ENCODE data around the gene GFAP. TPM values are rescaled to one million over a fixed set of nuclear protein-coding genes. Genes with fewer than 3 reads are reported as not detected.

The GFAP gene
- polyA plus RNA-seq, 1 donor from 2014 or later = 0.45 TPM

- no peak overlapping the region for H3K27ac Mint-ChIP-seq
These were observed 12.2 kb downstream of the GFAP start for GRCh38 chr17:44903012-44903685.

GRCh38 chr17:44902135-44902760, 13.1 kb downstream of the GFAP start:
- H3K27me3 Mint-ChIP-seq = peaks cover 10% of the 10 kb centered on the region
- peak overlapping the region in 2 of 4 donors; percentile 36 to 99 for H3K4me3 Mint-ChIP-seq
- H3K36me3 Mint-ChIP-seq = peaks cover 4% of the 10 kb centered on the region
- peaks cover 0 to 2% (median 0%) of the 10 kb centered on the region in 3 donors for H3K9me3 Mint-ChIP-seq
- H3K27ac Mint-ChIP-seq = peak overlapping the region in 1 of 3 donors; percentile 100
- peaks cover 12 to 18% (median 12%) of the 10 kb centered on the region in 3 donors for H3K4me1 Mint-ChIP-seq

More at GRCh38 chr17:44903012-44903685, 12.2 kb downstream of the GFAP start:
- peaks cover 12 to 17% (median 12%) of the 10 kb centered on the region in 3 donors for H3K4me1 Mint-ChIP-seq
- peaks cover 10% of the 10 kb centered on the region for H3K27me3 Mint-ChIP-seq
- peaks cover 4% of the 10 kb centered on the region for H3K36me3 Mint-ChIP-seq
- peak overlapping the region in 1 of 4 donors; percentile 6 for H3K4me3 Mint-ChIP-seq
- H3K9me3 Mint-ChIP-seq = peaks cover 0 to 2% (median 0%) of the 10 kb centered on the region in 3 donors

- H3K27me3 Mint-ChIP-seq = peaks cover 6% of the 10 kb centered on the region
- peaks cover 0 to 2% (median 0%) of the 10 kb centered on the region in 3 donors for H3K9me3 Mint-ChIP-seq
- H3K36me3 Mint-ChIP-seq = peaks cover 4% of the 10 kb centered on the region
- H3K27ac Mint-ChIP-seq = peak overlapping the region in 1 of 3 donors; percentile 100
- H3K4me3 Mint-ChIP-seq = peak overlapping the region in 2 of 4 donors; percentile 15 to 99
- H3K4me1 Mint-ChIP-seq = peaks cover 12 to 18% (median 12%) of the 10 kb centered on the region in 3 donors
These were observed 13.8 kb downstream of the GFAP start for GRCh38 chr17:44901411-44901921.

GRCh38 chr17:44900894-44901293, 14.4 kb downstream of the GFAP start:
- Mint-ChIP-seq H3K4me1 (peaks cover 12 to 19% (median 15%) of the 10 kb centered on the region in 3 donors), H3K4me3 (peak overlapping the region in 1 of 4 donors; percentile 99), H3K9me3 (peaks cover 0 to 2% (median 0%) of the 10 kb centered on the region in 3 donors), H3K36me3 (peaks cover 3% of the 10 kb centered on the region), H3K27ac (peak overlapping the region in 1 of 3 donors; percentile 100), H3K27me3 (peaks cover under 1% of the 10 kb centered on the region)

- H3K27ac Mint-ChIP-seq = peak within 1 kb of the TSS; percentile 100
- H3K4me3 Mint-ChIP-seq = peak within 1 kb of the TSS; percentile 94 to 99 (median 98)
- H3K4me1 Mint-ChIP-seq = peaks cover 12 to 23% (median 19%) of the 10 kb centered on the region in 3 donors
- peaks cover 3% of the 10 kb centered on the region for H3K36me3 Mint-ChIP-seq
- H3K27me3 Mint-ChIP-seq = no peaks in the 10 kb centered on the region
- peaks cover 0 to 2% (median 0%) of the 10 kb centered on the region in 3 donors for H3K9me3 Mint-ChIP-seq
These were observed 16.1 kb downstream of the GFAP start, which contains the start of gene EFTUD2 for GRCh38 chr17:44899074-44899782. Gene EFTUD2, minus strand, starts transcription at chr17:44899445. Its CDS starts 4,924 bp downstream, at chr17:44894521.

GRCh38 chr17:44898768-44899073, 16.6 kb downstream of the GFAP start:
- peaks cover 0 to 2% (median 0%) of the 10 kb centered on the region in 3 donors for H3K9me3 Mint-ChIP-seq
- peak overlapping the region; percentile 100 for H3K27ac Mint-ChIP-seq

GRCh38 chr17:44894642-44895041, 20.7 kb downstream of the GFAP start:
- no peaks in the 10 kb centered on the region for H3K27me3 Mint-ChIP-seq
- H3K4me1 Mint-ChIP-seq = peaks cover 16 to 23% (median 22%) of the 10 kb centered on the region in 3 donors
- peaks cover 3% of the 10 kb centered on the region for H3K36me3 Mint-ChIP-seq
- H3K27ac Mint-ChIP-seq = no peak overlapping the region
- H3K4me3 Mint-ChIP-seq = no peak overlapping the region
- H3K9me3 Mint-ChIP-seq = no peaks in the 10 kb centered on the region

More at GRCh38 chr17:44898768-44899073, 16.6 kb downstream of the GFAP start:
- Mint-ChIP-seq H3K4me1 (peaks cover 12 to 23% (median 19%) of the 10 kb centered on the region in 3 donors), H3K36me3 (peaks cover 3% of the 10 kb centered on the region), H3K4me3 (peak overlapping the region; percentile 94 to 99 (median 98)), H3K27me3 (no peaks in the 10 kb centered on the region)

- Mint-ChIP-seq H3K4me1 (peaks cover 7 to 15% (median 11%) of the 10 kb centered on the region in 3 donors), H3K36me3 (no peaks in the 10 kb centered on the region), H3K27ac (no peak overlapping the region), H3K27me3 (no peaks in the 10 kb centered on the region), H3K4me3 (no peak overlapping the region), H3K9me3 (no peaks in the 10 kb centered on the region)
These were observed 23.1 kb downstream of the GFAP start for GRCh38 chr17:44892250-44892649.

- Mint-ChIP-seq H3K9me3 (no peaks in the 10 kb centered on the region), H3K4me3 (no peak overlapping the region), H3K4me1 (peaks cover 6 to 10% (median 8%) of the 10 kb centered on the region in 3 donors), H3K27me3 (no peaks in the 10 kb centered on the region), H3K27ac (no peak overlapping the region), H3K36me3 (peaks cover 2% of the 10 kb centered on the region)
These were observed 26.3 kb downstream of the GFAP start for GRCh38 chr17:44889003-44889402.

- H3K36me3 Mint-ChIP-seq = peaks cover 2% of the 10 kb centered on the region
- H3K27me3 Mint-ChIP-seq = no peaks in the 10 kb centered on the region
- H3K27ac Mint-ChIP-seq = no peak overlapping the region
- peaks cover 4 to 10% (median 5%) of the 10 kb centered on the region in 3 donors for H3K4me1 Mint-ChIP-seq
- H3K4me3 Mint-ChIP-seq = no peak overlapping the region
- no peaks in the 10 kb centered on the region for H3K9me3 Mint-ChIP-seq
These were observed 27.0 kb downstream of the GFAP start for GRCh38 chr17:44887971-44888954.

GRCh38 chr17:44887016-44887415, 28.3 kb downstream of the GFAP start:
- H3K36me3 Mint-ChIP-seq = peaks cover 2% of the 10 kb centered on the region
- H3K4me3 Mint-ChIP-seq = no peak overlapping the region
- peaks cover 4 to 10% (median 5%) of the 10 kb centered on the region in 3 donors for H3K4me1 Mint-ChIP-seq
- no peaks in the 10 kb centered on the region for H3K9me3 Mint-ChIP-seq
- no peak overlapping the region for H3K27ac Mint-ChIP-seq
- no peaks in the 10 kb centered on the region for H3K27me3 Mint-ChIP-seq

GRCh38 chr17:44884941-44885340, 30.4 kb downstream of the GFAP start:
- H3K4me1 Mint-ChIP-seq = peaks cover 0 to 4% (median 0%) of the 10 kb centered on the region in 3 donors
- H3K27me3 Mint-ChIP-seq = no peaks in the 10 kb centered on the region
- peaks cover 2% of the 10 kb centered on the region for H3K36me3 Mint-ChIP-seq
- H3K27ac Mint-ChIP-seq = peak overlapping the region in 1 of 3 donors; percentile 27
- no peaks in the 10 kb centered on the region for H3K9me3 Mint-ChIP-seq
- H3K4me3 Mint-ChIP-seq = no peak overlapping the region

GRCh38 chr17:44881145-44881544, 34.2 kb downstream of the GFAP start:
- Mint-ChIP-seq H3K4me3 (no peak overlapping the region), H3K27me3 (no peaks in the 10 kb centered on the region), H3K4me1 (no peaks in the 10 kb centered on the region), H3K9me3 (no peaks in the 10 kb centered on the region), H3K36me3 (peaks cover 5% of the 10 kb centered on the region), H3K27ac (no peak overlapping the region)

- H3K4me3 Mint-ChIP-seq = no peak overlapping the region
- H3K27ac Mint-ChIP-seq = no peak overlapping the region
- H3K4me1 Mint-ChIP-seq = no peaks in the 10 kb centered on the region
- H3K27me3 Mint-ChIP-seq = no peaks in the 10 kb centered on the region
- H3K9me3 Mint-ChIP-seq = no peaks in the 10 kb centered on the region
- H3K36me3 Mint-ChIP-seq = peaks cover 2% of the 10 kb centered on the region
These were observed 35.2 kb downstream of the GFAP start for GRCh38 chr17:44880062-44880461.
